Dermis microvascular lymphatic vessel endothelial cell (primary cell): ENCODE data around the gene MIGA1. TPM values are rescaled to one million over a fixed set of nuclear protein-coding genes. Genes with fewer than 3 reads are reported as not detected.
"Not testable (repeated sequence)": the region's sequence is repeated elsewhere in the genome, so short reads cannot be mapped to it uniquely, and the experiment has no call there.

ENCODE experiments used
- DNase-seq, 2 donors: peaks; one replicate each; pipeline versions ENCODE4 v3.0.0 to v3.0.0-alpha.2; 2010; ENCODE audit warnings: low read depth in 2 of 2
- total RNA-seq: library from RNA; depleted of rRNA; stranded (reverse); fragments of >200 nt; gene quantifications from 2 replicates; pipeline ENCODE4 v1.2.1, GENCODE V29; 2014

MIGA1 gene
- total RNA-seq, 1 donor from 2014 or later: 8.9 TPM

- no peak for DNase-seq
These were observed 126.2 kb downstream of the MIGA1 start for GRCh38 chr1:77905603-77906002.

- no peak for DNase-seq
These were observed 126.6 kb downstream of the MIGA1 start for GRCh38 chr1:77906019-77906545.

- DNase-seq: no peak
These were observed 127.2 kb downstream of the MIGA1 start for GRCh38 chr1:77906624-77907023.

- DNase-seq: no peak
These were observed 130.7 kb downstream of the MIGA1 start for GRCh38 chr1:77910116-77910515.

- DNase-seq: not testable (repeated sequence)
These were observed 139.5 kb downstream of the MIGA1 start for GRCh38 chr1:77918918-77919317.

- no peak for DNase-seq
These were observed 146.1 kb downstream of the MIGA1 start for GRCh38 chr1:77925518-77925917.

GRCh38 chr1:77925956-77926355 is 146.5 kb downstream of the MIGA1 start:
- DNase-seq: no peak

GRCh38 chr1:77926561-77927357 is 147.3 kb downstream of the MIGA1 start:
- no peak for DNase-seq

- DNase-seq: no peak
These were observed 148.0 kb downstream of the MIGA1 start for GRCh38 chr1:77927414-77927813.

Other genes starting within 250 kb of the MIGA1 start
- 50.6 and 52.5 TPM in 2 replicates for gene ZZZ3, start 97.0 kb upstream of the MIGA1 start, total RNA-seq
- gene USP33, start 19.8 kb upstream of the MIGA1 start, total RNA-seq: 75.9 and 81.0 TPM in 2 replicates
- 0.77 and 1.1 TPM in 2 replicates for gene NEXN, start 109.0 kb downstream of the MIGA1 start, total RNA-seq
- 82.4 and 109 TPM in 2 replicates for gene FUBP1, start 199.4 kb downstream of the MIGA1 start, total RNA-seq
- gene DNAJB4, start 225.3 kb downstream of the MIGA1 start, total RNA-seq: 191 TPM in 2 replicates